ENCODE results near the gene ZNF579. TPM values are rescaled to one million over a fixed set of nuclear protein-coding genes. Genes with fewer than 3 reads are reported as not detected.

ZNF579 gene
- total and polyA plus RNA-seq, 2 of the 13 experiments (the other 11 are each of a cell fraction or from before 2014, with no cell fraction given): 2.1 to 2.9 TPM

- TF ChIP-seq ZHX1 (CRISPR knock-in tag; IDR thresholded peaks at IDR 0.05; ENCODE audit: low read depth) (0 out of 2 replicates have a peak, but pooled peaks have one; percentile 58), ZNF784 (CRISPR knock-in tag; IDR thresholded peaks at IDR 0.05; ENCODE audit: borderline replicate concordance) (no peak), PAX8 (CRISPR knock-in tag; IDR thresholded peaks at IDR 0.05; ENCODE audit: borderline replicate concordance) (no peak), ZNF510 (CRISPR knock-in tag; IDR thresholded peaks at IDR 0.05; ENCODE audit: low read depth) (no peak), ZBTB1 (CRISPR knock-in tag; IDR thresholded peaks at IDR 0.05; ENCODE audit: borderline replicate concordance) (no peak), BRD4 (CRISPR knock-in tag; IDR thresholded peaks at IDR 0.05) (no peak), RAD51 (IDR thresholded peaks at IDR 0.05; ENCODE audit: borderline replicate concordance) (no peak), ZNF101 (CRISPR knock-in tag; IDR thresholded peaks at IDR 0.05; ENCODE audit: borderline replicate concordance, low read depth) (no peak), ZFX (CRISPR knock-in tag; IDR thresholded peaks at IDR 0.05; ENCODE audit: low read depth) (0 out of 2 replicates have a peak, but pooled peaks have one; percentile 1), ZNF235 (CRISPR knock-in tag; IDR thresholded peaks at IDR 0.05; ENCODE audit: borderline replicate concordance) (no peak), HMGA1 (CRISPR knock-in tag; conservative IDR thresholded peaks at IDR 0.05) (no peak), RNF2 (conservative IDR thresholded peaks at IDR 0.05; ENCODE audit: low read depth) (0 out of 2 replicates have a peak, but pooled peaks have one; percentile 18), ZNF556 (CRISPR knock-in tag; IDR thresholded peaks at IDR 0.05; ENCODE audit: borderline replicate concordance) (no peak), SALL1 (CRISPR knock-in tag; IDR thresholded peaks at IDR 0.05) (peak; percentile 55; the same call in 1 of the 2 replicates), SMAD3 (CRISPR knock-in tag; IDR thresholded peaks at IDR 0.05) (peak; percentile 32; the same call in 1 of the 2 replicates), CSRNP2 (CRISPR knock-in tag; conservative IDR thresholded peaks at IDR 0.05; ENCODE audit: low read depth) (no peak), SKI (IDR thresholded peaks at IDR 0.05; ENCODE audit: partially characterized antibody) (no peak), ZNF230 (CRISPR knock-in tag; IDR thresholded peaks at IDR 0.05) (peak; percentile 71; the same call in 1 of the 2 replicates), ZNF709 (CRISPR knock-in tag; IDR thresholded peaks at IDR 0.05) (0 out of 2 replicates have a peak, but pooled peaks have one; percentile 47), ZSCAN30 (CRISPR knock-in tag; IDR thresholded peaks at IDR 0.05) (no peak), ETS1 (CRISPR knock-in tag; IDR thresholded peaks at IDR 0.05) (0 out of 2 replicates have a peak, but pooled peaks have one; percentile 56), HMG20A (CRISPR knock-in tag; IDR thresholded peaks at IDR 0.05; ENCODE audit: borderline replicate concordance) (peak; percentile 7; the same call in 1 of the 2 replicates), ZBTB3 (CRISPR knock-in tag; IDR thresholded peaks at IDR 0.05; ENCODE audit: borderline replicate concordance, low read depth) (no peak)
Measured at GRCh38 chr19:55599842-55600661, 19.4 kb upstream of the ZNF579 start, which contains the start of gene ZNF524 (continued).
